GM18909 (cell line): ENCODE data around the gene ODAD3.
"Not testable (repeated sequence)": the region's sequence is repeated elsewhere in the genome, so short reads cannot be mapped to it uniquely, and the experiment has no call there.

Source experiments
- ATAC-seq: cut with Tn5 transposase; IDR thresholded peaks from one replicate; pipeline ENCODE4 v1.9.1; 2021; ENCODE audit warnings: mild to moderate bottlenecking; ENCODE audit not compliant: unreplicated experiment, poor library complexity

The ODAD3 gene

DNA sequence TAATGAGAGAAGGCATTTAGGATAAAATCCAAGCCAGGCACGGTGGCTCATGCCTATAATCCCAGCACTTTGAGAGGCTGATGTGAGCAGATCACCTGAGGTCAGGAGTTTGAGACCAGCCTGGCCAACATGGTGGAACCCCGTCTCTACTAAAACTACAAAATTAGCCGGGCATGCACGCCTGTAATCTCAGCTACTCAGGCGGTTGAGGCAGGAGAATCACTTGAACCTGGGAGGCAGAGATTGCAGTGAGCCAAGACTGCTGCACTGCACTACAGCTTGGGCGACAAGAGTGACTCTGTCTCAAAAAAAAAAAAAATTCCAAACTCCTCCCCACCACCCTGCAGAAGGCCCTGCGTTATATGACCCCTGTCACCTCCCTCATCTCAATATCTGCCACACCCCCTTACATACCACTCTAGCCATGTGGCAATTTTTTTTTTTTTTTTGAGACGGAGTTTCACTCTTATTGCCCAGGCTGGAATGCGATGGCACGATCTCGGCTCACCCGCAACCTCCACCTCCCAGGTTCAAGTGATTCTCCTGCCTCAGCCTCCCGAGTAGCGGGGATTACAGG, 55.6 kb downstream of the ODAD3 start:
- not testable (repeated sequence) for ATAC-seq

DNA sequence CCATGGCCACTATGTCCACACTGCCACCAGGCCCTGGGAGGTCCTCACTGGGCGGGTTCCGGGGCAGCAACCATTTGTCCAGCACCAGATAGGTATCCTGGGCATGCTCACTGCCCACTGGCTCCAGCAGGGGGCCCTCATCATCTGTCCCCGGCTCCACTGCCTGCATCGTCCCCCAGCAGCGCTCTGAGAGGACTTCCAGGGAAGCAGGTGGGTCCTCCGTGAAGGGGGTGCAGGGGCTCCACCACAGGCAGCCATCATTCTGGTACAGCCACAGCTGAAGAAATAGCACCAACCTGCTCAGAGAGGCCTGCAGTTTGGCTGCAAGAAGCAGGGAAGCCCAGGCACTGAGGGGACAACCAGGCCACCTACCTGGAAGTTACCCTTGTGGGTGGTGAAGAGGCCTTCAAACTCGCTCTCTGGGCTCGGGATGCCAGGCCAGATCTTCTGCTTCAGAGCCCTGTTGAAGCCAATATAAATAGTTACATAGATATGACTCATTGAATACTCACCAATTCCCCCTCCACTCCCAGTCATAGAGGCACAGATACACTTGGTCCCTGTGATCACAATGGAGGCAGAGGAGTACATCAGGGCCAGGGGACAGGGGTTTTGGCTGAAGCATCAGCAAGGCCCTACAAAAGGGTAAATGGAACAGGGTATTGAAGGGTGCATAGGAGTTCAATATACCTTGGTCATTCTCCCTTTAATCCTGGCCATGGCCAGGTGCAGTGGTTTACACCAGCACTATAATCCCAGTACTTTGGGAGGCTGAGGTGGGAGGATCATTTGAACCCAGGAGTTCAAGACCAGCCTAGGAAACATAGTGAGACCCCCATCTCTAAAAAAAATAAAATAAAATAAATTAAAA, 56.4 kb downstream of the ODAD3 start:
- no peak for ATAC-seq

DNA sequence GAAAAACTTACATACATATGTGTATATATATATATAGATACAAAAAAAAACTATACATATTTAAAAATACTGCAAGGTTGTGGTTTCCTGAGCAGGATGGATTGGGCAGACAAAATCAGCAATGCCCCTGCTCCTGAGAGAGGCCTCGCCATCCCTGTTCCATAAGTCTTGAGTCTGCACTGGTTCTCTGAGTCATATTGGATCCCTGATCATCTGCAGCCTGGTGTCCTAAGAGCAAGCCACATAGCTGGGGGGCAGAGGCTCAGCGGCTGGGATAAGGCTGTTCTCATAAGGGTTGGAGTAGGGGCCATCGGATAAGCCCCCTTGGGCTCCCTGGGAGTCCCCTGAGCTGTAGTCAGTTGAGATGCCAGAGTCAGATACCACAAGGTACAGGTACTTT, 57.2 kb downstream of the ODAD3 start:
- ATAC-seq: no peak

DNA sequence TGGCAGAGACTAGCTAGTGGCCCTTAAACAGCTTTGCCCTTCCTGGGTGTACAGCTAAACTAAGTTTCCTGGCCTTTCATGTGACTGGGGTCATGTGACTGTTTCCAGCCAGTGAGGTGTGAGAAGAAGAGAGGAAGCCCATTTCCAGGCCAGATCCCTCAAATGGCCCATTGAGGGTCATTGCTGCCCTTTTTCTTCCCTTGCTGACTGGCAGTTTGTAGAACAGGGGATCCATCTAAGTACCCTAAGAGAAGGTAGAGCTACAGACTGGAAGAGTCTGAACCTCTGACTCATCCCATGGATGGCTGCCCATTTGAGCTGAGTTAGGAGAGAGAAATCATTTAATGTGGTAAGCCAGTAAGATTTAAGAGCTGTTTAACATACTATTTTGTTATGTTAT, 57.7 kb downstream of the ODAD3 start:
- no peak for ATAC-seq

DNA sequence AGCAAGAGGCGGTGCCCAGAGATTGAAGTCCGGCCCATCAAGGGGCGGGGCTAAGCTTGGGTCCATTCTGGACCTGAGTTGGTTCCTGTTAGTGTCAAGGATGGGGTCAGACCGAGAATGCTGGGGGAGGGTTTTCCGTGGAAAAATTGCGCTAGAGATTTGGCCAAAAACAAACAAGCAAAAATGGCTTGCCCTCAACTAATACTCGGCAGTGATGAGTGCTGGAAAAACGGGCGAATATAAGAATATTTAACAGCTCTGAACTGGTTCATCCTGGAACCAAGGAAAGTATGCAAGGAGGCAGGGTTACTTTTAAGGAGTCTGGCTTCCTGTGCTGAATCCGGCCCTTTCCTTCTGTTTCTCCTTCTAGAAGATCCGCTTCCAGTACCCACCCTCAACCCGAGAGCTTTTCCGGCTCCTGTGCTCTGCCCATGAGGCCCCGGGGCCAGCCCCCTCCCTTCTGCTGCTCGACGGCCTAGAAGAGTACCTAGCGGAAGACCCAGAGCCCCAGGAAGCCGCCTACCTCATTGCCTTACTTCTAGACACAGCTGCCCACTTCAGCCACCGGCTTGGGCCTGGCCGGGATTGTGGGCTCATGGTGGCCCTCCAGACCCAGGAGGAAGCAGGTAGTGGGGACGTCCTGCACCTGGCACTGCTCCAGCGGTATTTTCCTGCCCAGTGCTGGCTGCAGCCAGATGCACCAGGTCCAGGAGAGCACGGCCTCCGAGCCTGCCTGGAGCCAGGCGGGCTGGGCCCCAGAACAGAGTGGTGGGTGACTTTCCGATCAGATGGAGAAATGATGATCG, 59.6 kb downstream of the ODAD3 start:
- ATAC-seq: no peak

DNA sequence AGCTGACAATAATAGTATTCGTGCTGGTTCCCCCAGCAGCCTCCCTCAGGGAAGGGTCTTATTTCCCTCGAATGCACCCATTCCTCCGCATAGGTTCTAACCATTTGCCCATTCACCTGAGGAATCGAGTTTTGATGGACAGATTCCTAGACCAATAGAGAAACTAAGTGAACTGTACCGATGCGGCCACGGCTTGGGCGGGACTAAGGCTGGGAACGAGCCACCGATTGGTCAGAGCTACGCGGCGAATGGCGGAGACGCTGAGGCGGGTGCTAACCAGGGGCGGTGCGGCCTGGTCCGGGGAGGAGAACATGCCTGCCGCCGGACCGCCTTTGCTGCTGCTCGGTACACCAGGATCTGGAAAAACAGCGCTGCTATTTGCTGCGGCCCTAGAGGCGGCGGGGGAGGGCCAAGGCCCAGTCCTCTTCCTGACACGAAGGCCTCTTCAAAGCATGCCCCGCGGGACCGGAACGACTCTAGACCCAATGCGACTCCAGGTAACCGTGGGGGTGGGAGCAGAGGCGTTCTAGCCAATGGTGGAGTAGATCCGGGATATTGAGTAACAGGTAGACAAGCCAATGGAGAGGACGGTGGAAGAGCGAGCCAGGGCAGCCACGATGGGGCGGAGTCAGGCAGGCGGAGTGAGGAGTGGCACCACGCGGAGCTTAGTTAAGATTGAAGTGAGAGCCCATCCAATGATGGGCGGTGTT, 60.3 kb downstream of the ODAD3 start, which contains the start of gene SWSAP1:
Gene SWSAP1 (plus strand): TSS at position 234 of the 710 bp plus-strand sequence. CDS start 15 bp downstream, at position 249.
- ATAC-seq: peak; percentile 90

DNA sequence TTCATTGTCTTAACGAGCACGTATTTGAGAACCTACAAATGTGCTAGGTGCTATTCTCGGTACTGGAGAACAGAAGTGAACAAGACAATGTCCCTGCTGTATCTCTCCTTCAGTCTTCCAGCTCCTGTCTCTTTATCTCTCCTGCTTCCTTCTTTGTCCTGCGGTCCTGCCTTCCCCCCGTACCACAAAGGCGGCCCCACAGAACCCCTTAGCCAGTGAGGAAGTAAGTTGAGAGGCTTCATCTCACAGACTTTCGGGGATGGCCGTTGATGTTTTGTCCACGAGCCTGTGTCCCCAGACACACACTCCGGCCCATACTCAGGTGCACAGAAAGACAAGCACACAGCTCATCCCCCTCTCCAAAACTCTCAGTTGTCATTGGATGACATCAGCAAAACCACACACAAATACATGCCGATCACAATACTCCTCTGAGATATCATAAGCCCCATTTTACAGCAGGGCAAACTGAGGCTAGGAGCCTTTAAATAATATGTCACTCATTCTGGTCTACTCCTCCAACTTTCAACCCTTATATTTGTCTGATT, 61.0 kb downstream of the ODAD3 start:
- no peak for ATAC-seq

DNA sequence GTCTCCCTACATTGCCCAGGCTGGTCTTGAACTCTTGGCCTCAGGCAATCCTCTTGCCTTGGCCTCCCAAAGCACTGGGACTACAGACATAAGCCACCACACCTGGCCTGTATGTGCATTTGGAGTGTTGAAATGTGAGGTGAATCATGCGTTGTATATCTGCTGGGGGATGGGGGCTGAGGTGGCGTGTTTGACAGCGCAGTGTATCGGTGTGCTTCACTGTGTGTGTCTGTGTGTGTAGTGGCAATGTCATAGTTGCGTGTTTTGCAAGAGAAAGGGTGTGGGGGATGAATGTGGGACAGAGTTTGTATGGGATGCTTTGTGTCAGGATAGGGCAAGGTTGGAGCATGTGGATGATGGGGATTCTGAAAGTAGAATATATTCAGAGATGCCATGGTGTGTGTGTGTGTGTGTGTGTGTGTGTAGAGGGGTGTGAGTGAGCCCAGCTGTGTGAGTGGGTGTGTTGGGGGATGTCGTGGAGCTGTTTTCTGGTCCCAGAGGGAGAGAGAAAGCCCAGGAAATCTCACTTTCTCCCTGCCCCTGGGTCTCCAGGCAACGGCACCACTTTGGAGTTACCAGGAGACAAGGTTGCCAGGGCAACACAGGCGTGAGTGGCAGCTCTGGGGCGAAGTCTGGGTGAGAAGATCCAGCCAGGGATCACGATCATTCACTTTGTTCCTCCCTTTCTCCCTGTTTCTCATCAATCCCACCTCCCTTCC, 61.6 kb downstream of the ODAD3 start:
- ATAC-seq: no peak

DNA sequence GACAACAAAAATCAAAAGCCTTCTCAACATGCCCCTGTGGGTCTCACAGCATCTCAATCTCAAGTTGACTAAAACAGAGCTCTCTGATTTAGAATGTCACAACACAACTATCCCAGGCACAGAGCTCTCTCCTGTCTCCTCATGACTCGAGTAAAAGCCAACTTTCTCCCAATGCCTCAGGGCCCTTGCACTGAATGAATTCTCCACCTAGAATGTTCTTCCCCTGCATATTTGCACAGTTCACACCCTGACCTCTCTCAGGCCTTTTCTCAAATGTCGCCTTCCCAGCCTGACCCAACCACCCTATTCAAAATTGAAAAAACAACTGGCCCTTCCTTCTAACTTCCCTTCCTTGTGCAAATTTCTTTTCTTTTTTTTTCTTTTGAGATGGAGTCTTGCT, 64.2 kb downstream of the ODAD3 start:
- ATAC-seq: no peak
